ENCODE data around the gene PARP9.

PARP9 gene

GRCh38 chr3:122586773-122587485, 22.8 kb upstream of the PARP9 start:
- no peak for DNase-seq (ENCODE audit: low spot score)
- TF ChIP-seq CTCF (IDR thresholded peaks at IDR 0.05; ENCODE audit: extremely low read depth, missing control alignments): no peak

- no peak for TF ChIP-seq CTCF (IDR thresholded peaks at IDR 0.05; ENCODE audit: extremely low read depth, missing control alignments)
- DNase-seq (ENCODE audit: low spot score): no peak
Observed at GRCh38 chr3:122586098-122586497, 22.0 kb upstream of the PARP9 start.

GRCh38 chr3:122582390-122582789, 18.3 kb upstream of the PARP9 start:
- no peak for TF ChIP-seq CTCF (IDR thresholded peaks at IDR 0.05; ENCODE audit: extremely low read depth, missing control alignments)
- no peak for DNase-seq (ENCODE audit: low spot score)

- no peak for TF ChIP-seq CTCF (IDR thresholded peaks at IDR 0.05; ENCODE audit: extremely low read depth, missing control alignments)
- no peak for DNase-seq (ENCODE audit: low spot score)
Observed at GRCh38 chr3:122581622-122582021, 17.5 kb upstream of the PARP9 start.

GRCh38 chr3:122580470-122580869, 16.4 kb upstream of the PARP9 start:
- DNase-seq (ENCODE audit: low spot score): no peak
- no peak for TF ChIP-seq CTCF (IDR thresholded peaks at IDR 0.05; ENCODE audit: extremely low read depth, missing control alignments)

GRCh38 chr3:122578069-122578740, 14.1 kb upstream of the PARP9 start:
- no peak for TF ChIP-seq CTCF (IDR thresholded peaks at IDR 0.05; ENCODE audit: extremely low read depth, missing control alignments)
- DNase-seq (ENCODE audit: low spot score): no peak

GRCh38 chr3:122577409-122578031, 13.4 kb upstream of the PARP9 start, which contains the start of gene PARP15:
Gene PARP15, plus strand, starts transcription at chr3:122577650. Its CDS starts 18 bp downstream, at chr3:122577668.
- DNase-seq (ENCODE audit: low spot score): peak; percentile 53
- TF ChIP-seq CTCF (IDR thresholded peaks at IDR 0.05; ENCODE audit: extremely low read depth, missing control alignments): peak; percentile 2

Measured in GM20000 (cell line).